ENCODE measurements around the gene EPHA2.

Gene EPHA2

DNA sequence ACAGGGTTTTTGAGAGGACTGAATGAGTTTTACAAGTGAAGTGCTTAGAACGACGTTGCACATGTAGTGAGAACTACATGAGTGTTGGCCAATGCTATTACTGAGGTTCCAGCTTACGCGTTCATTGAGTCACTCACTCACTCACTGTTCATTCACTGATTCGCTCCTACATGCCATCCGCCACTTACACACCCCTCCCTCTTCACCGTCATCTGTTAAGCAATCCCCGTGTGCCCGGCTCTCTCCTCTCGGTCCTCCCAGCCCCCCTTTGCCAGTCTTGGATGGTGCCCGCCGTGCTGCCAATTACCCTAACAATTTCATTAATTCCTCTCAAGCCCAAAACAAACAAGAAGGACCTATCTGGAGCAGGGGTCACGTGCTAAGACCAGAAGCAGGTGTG, 27.3 kb upstream of the EPHA2 start:
- Histone ChIP-seq H3K4me3 (ENCODE audit: low read length) (no peak overlapping the region), H3K27me3 (ENCODE audit: insufficient read depth, low read length) (no peaks in the 10 kb centered on the region), H3K4me1 (ENCODE audit: insufficient read depth, low read length) (peaks cover 11% of the 10 kb centered on the region), H3K9ac (ENCODE audit: low read depth, low read length) (no peak overlapping the region), H3K9me3 (ENCODE audit: insufficient read depth, low read depth, low read length) (no peaks in the 10 kb centered on the region), H3K27ac (ENCODE audit: low read depth, low read length) (no peak overlapping the region), H3K36me3 (ENCODE audit: insufficient read depth, low read length) (no peaks in the 10 kb centered on the region)
- 93% methylated on average over 13 of the region's 13 CpGs for WGBS

DNA sequence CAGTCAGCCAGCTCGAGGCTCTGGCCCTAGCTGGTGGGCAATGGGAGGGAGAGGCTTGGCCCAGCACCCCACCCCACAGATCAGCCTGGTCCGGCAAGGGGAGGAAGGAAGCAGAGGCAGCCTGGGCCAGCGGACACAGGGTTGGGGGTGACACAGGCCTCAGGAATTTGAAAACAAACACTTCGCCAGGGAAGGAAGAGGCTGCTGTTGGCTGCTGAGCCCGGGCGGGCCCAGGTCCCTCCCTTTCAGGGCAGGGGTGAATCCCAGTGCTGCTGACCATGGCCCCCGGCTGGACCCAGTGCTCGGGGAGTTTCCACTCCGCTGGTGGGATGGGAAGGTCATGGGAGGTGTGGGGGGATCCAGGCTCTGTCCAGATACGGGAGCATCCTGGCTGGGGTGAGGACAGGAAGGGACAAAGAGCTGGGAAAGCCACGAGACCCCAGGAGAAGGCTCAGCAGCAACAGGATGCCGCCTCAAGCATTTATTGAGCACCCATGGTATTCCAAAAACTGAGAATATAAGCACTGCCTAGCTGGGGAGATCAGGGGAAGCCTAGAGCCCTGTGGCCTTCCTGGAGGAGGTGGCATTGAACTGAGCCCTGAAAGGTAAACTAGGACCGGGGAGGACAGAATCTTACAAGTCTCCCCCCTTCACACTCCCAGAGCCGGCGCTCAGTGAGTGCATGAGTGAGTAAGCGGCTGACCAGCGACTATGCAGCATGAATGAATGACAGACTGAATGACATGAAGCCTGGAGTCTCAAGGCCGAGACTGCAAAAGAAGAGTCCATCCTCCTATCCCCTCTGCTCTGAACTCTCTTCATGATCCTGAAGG, 26.2 kb upstream of the EPHA2 start:
- peak overlapping the region; percentile 79 for H3K27ac ChIP-seq (ENCODE audit: low read depth, low read length)
- peaks cover 11% of the 10 kb centered on the region for H3K4me1 ChIP-seq (ENCODE audit: insufficient read depth, low read length)
- no peaks in the 10 kb centered on the region for H3K36me3 ChIP-seq (ENCODE audit: insufficient read depth, low read length)
- no peaks in the 10 kb centered on the region for H3K9me3 ChIP-seq (ENCODE audit: insufficient read depth, low read depth, low read length)
- peak overlapping the region; percentile 15 for H3K9ac ChIP-seq (ENCODE audit: low read depth, low read length)
- 58% methylated on average over 18 of the region's 18 CpGs for WGBS
- no peaks in the 10 kb centered on the region for H3K27me3 ChIP-seq (ENCODE audit: insufficient read depth, low read length)
- H3K4me3 ChIP-seq (ENCODE audit: low read length): no peak overlapping the region

DNA sequence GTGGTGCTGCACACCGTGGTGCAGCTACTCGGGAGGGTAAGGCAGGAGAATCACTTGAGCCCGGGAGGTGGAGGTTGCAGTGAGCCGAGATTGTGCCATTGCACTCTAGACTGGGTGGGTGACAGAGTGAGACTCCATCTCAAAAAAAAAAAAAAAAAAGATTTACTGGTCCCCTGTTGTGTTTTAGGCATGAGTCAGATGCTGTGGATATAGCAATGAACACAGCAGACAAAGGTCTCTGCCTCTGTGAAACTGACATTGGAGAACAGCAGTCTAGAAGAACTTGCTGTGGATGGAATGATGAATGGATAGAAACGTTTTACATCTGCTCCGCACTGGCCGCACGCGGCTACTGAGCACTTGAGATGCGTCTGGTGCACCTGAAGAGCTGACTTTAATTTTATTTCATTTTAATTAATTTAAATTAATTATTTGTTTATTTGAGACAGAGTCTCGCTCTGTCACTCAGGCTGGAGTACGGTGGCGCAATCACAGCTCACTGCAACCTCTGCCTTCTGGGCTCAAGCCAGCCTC, 24.5 kb upstream of the EPHA2 start:
- Histone ChIP-seq H3K4me1 (ENCODE audit: insufficient read depth, low read length) (peaks cover 15% of the 10 kb centered on the region), H3K36me3 (ENCODE audit: insufficient read depth, low read length) (no peaks in the 10 kb centered on the region), H3K9ac (ENCODE audit: low read depth, low read length) (no peak overlapping the region), H3K9me3 (ENCODE audit: insufficient read depth, low read depth, low read length) (no peaks in the 10 kb centered on the region), H3K27me3 (ENCODE audit: insufficient read depth, low read length) (no peaks in the 10 kb centered on the region), H3K4me3 (ENCODE audit: low read length) (no peak overlapping the region), H3K27ac (ENCODE audit: low read depth, low read length) (no peak overlapping the region)
- WGBS: 91% methylated on average over 13 of the region's 13 CpGs

DNA sequence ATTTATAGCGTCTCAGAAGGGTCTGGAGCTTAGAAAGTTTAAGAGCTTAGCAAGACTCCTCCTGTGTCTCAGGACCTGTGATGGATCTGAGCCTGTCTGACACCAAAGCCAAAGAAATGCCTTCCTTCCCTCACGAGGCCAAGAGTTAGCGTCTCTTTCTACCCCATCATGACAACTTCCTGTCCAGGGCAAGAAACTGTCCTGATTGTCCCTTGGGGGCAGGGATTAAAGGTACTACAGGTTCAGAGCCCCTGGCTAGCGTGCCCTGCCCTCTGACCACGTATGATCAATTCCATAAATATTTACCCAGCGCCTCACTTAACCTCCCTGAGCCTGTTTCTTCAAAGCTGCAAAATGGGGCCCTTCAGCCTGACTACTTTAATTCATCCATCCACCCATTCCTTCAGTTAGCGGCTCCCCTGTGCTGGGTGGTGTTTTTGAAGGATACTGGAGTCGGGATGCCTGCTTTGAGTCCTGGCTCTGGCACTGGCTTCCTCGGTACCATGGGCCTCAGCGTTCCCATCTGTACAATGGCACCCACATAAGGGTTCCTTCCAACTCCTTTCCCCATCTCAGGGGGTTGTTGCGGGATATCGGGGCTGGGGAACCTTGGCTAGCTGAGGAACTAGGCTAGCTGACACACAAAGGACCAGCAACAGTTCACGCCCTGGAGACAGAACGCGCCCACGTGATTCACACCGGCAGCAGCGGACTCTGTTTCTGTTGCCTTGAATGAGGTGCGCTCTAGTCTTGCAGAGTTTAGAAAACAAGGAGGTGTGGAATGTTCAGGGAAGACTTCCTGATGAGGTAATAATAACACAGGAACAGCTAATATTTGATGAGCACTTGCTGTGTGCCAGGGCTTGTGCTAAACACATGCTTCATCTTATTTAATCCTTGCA, 23.0 kb upstream of the EPHA2 start:
- no peaks in the 10 kb centered on the region for H3K27me3 ChIP-seq (ENCODE audit: insufficient read depth, low read length)
- no peak overlapping the region for H3K9ac ChIP-seq (ENCODE audit: low read depth, low read length)
- WGBS: 90% methylated on average over 18 of the region's 19 CpGs
- H3K4me1 ChIP-seq (ENCODE audit: insufficient read depth, low read length): peaks cover 15% of the 10 kb centered on the region
- no peak overlapping the region for H3K27ac ChIP-seq (ENCODE audit: low read depth, low read length)
- H3K36me3 ChIP-seq (ENCODE audit: insufficient read depth, low read length): no peaks in the 10 kb centered on the region
- no peaks in the 10 kb centered on the region for H3K9me3 ChIP-seq (ENCODE audit: insufficient read depth, low read depth, low read length)
- H3K4me3 ChIP-seq (ENCODE audit: low read length): no peak overlapping the region

DNA sequence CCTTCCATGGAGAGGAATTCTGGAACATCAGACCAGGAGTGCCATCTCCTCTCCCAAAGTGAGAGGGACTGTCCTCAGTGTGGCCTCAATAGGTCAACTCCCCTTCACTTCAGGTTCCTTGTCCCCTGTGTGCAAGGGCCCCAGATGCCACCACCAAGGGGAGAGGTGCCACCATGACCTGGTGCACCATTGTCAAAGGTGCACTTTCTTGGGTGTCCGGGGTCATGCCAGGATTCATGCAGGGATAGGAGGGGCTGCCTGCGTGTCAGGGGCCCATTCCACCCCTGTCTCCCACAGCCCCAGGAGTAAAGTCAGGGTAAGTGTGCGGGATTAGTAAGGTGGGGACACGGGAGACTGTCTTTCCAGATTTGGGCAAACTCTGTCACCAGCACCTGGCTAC, 21.4 kb upstream of the EPHA2 start:
- peaks cover 14% of the 10 kb centered on the region for H3K4me1 ChIP-seq (ENCODE audit: insufficient read depth, low read length)
- WGBS: 92% methylated on average over 4 of the region's 4 CpGs
- no peak overlapping the region for H3K4me3 ChIP-seq (ENCODE audit: low read length)
- no peaks in the 10 kb centered on the region for H3K36me3 ChIP-seq (ENCODE audit: insufficient read depth, low read length)
- H3K9ac ChIP-seq (ENCODE audit: low read depth, low read length): no peak overlapping the region
- no peak overlapping the region for H3K27ac ChIP-seq (ENCODE audit: low read depth, low read length)
- H3K9me3 ChIP-seq (ENCODE audit: insufficient read depth, low read depth, low read length): no peaks in the 10 kb centered on the region
- H3K27me3 ChIP-seq (ENCODE audit: insufficient read depth, low read length): no peaks in the 10 kb centered on the region

DNA sequence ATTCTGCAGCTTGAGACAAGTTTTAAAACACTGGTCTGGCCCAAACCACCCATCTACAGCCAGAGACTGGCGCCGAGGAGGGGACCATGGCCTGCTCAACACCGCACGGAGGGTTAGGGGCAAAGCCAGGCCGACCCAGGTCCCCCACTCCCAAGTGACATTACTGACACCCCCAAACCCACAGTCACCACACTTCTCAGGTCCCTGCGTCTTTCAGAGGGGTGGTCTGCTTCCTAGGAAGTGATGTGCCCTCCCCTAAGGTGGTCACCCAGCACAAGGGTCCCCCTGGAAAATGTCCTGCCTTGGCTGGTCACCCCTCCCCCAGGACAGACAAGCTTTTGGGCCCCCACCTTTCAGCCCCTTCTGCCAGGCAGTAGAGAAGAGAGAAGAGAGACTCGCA, 20.8 kb upstream of the EPHA2 start:
- 95% methylated on average over 7 of the region's 7 CpGs for WGBS
- H3K27me3 ChIP-seq (ENCODE audit: insufficient read depth, low read length): no peaks in the 10 kb centered on the region
- no peaks in the 10 kb centered on the region for H3K9me3 ChIP-seq (ENCODE audit: insufficient read depth, low read depth, low read length)
- no peaks in the 10 kb centered on the region for H3K36me3 ChIP-seq (ENCODE audit: insufficient read depth, low read length)
- no peak overlapping the region for H3K9ac ChIP-seq (ENCODE audit: low read depth, low read length)
- no peak overlapping the region for H3K4me3 ChIP-seq (ENCODE audit: low read length)
- H3K27ac ChIP-seq (ENCODE audit: low read depth, low read length): no peak overlapping the region
- peaks cover 7% of the 10 kb centered on the region for H3K4me1 ChIP-seq (ENCODE audit: insufficient read depth, low read length)

DNA sequence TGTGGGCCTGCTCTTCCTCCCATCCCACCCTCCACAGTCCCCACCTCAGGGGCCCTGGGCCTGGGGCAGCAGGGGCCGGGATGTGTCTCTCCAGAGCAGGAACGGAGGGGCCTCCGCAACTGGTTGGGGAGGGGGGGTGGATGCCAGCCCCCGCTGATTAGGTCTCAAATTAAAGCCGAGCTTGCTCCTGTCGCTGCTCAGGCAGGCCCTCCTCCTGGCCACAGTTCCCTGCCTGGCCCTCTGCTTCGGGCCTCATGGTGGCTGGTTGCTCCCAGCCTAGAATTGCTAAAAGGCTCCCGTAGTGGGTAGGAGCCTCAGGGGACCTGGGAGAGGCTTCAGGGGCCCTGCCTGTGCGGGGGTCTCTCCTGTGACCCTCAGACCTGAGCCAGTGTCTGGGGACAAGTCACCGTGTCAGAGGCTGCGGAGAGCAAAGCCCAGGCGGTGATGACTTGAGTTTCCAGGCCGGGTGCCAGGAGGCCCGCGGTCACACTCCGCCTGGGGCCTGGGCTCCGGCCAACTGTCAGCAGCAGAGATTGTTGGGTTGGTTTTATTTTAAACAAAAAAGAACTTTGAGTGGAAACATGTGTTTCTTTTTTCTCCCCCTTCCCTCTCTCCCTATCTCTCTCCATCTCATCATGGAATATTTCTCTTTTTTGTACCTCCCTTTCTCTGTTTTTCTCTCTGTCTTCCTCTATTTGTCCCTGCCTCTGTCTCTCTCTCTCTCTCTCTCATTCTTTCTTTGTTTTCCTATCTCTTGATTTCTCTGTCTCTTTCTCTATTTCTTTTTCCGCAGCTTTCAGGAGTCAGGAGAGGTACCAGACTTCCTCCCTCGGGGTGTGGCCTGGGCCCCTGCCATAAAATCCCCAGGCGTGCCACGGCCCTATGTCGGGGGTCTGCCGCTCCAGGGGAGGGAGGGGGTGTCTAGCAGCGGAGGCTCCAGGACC, 20.0 kb upstream of the EPHA2 start:
- H3K4me3 ChIP-seq (ENCODE audit: low read length): no peak overlapping the region
- H3K36me3 ChIP-seq (ENCODE audit: insufficient read depth, low read length): no peaks in the 10 kb centered on the region
- H3K9me3 ChIP-seq (ENCODE audit: insufficient read depth, low read depth, low read length): no peaks in the 10 kb centered on the region
- peaks cover 4% of the 10 kb centered on the region for H3K4me1 ChIP-seq (ENCODE audit: insufficient read depth, low read length)
- no peak overlapping the region for H3K9ac ChIP-seq (ENCODE audit: low read depth, low read length)
- no peaks in the 10 kb centered on the region for H3K27me3 ChIP-seq (ENCODE audit: insufficient read depth, low read length)
- 72% methylated on average over 24 of the region's 24 CpGs for WGBS
- peak overlapping the region; percentile 64 for H3K27ac ChIP-seq (ENCODE audit: low read depth, low read length)

DNA sequence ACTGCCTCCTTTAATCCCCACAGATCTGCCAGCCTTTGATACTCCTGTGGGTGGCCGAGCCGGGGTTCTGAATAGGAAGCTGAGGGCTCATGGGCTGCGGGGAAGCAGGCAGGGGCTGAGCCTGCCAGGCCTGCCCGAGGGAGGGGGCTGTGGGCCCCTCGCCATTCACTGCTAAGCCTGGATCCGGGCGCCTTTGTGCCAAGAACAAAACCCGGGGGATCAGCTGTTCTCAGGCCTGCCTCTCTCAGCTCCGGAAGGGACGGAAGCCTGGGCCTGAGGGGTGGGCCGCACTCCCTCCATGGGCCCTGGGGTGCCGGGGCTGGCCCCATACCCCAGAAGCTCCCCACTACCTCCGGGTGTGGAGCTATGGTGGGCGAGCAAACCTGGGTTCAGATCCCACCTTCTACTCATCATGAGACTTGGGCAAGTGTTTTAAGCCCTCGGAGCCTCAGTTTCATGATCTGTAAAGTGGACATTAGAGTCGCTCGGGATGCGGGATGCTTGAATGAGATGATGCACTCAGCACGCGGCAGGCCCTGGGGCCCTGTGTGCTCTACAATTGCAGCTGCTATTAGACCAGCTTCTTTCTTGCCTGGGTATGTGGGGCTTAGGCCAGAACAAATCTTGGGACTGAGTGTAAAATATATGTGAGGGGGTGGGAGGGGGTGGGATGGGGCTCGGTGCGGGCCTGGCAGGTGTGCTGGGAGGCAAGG, 19.2 kb upstream of the EPHA2 start:
- Histone ChIP-seq H3K9ac (ENCODE audit: low read depth, low read length) (no peak overlapping the region), H3K27me3 (ENCODE audit: insufficient read depth, low read length) (no peaks in the 10 kb centered on the region), H3K4me3 (ENCODE audit: low read length) (no peak overlapping the region), H3K27ac (ENCODE audit: low read depth, low read length) (no peak overlapping the region), H3K36me3 (ENCODE audit: insufficient read depth, low read length) (no peaks in the 10 kb centered on the region), H3K9me3 (ENCODE audit: insufficient read depth, low read depth, low read length) (no peaks in the 10 kb centered on the region), H3K4me1 (ENCODE audit: insufficient read depth, low read length) (peaks cover 4% of the 10 kb centered on the region)
- WGBS: 84% methylated on average over 22 of the region's 22 CpGs

DNA sequence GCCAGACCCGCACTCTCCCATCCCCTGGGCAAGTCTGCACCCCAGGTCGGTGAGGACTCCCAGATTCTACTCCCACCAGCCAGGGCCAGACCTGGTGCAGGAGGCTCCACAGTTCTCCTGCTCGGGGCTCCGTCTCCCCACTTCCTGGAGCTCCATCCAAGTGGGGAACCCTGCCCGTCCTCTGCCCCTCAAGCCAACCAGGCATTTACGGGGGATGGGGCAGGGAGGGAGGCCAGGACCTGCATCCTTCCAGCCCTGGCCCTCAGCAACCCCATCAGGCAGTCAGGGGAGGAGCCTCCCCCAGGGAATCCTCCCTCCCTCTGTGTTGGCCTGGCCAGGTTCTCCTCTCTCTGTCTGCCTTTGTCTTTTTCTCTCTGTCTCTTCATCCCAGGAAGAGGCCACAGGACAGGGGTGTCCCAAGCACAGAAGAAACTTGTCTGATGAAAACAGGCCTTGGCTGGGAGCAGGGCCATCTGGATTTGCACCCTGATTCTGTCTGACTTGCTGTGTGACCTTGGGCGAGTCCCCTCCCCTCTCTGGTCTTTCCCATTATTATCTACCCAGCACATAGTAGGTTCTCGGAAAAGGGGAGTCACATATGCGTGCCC, 18.5 kb upstream of the EPHA2 start:
- peaks cover 4% of the 10 kb centered on the region for H3K4me1 ChIP-seq (ENCODE audit: insufficient read depth, low read length)
- WGBS: 91% methylated on average over 9 of the region's 9 CpGs
- no peak overlapping the region for H3K4me3 ChIP-seq (ENCODE audit: low read length)
- H3K36me3 ChIP-seq (ENCODE audit: insufficient read depth, low read length): no peaks in the 10 kb centered on the region
- no peak overlapping the region for H3K27ac ChIP-seq (ENCODE audit: low read depth, low read length)
- H3K9me3 ChIP-seq (ENCODE audit: insufficient read depth, low read depth, low read length): no peaks in the 10 kb centered on the region
- no peak overlapping the region for H3K9ac ChIP-seq (ENCODE audit: low read depth, low read length)
- no peaks in the 10 kb centered on the region for H3K27me3 ChIP-seq (ENCODE audit: insufficient read depth, low read length)

Data from HUES64 (cell line).